ENCODE measurements around the gene EFNB2. TPM values are rescaled to one million over a fixed set of nuclear protein-coding genes. Genes with fewer than 3 reads are reported as not detected.
A peak's percentile ranks its signal among the peaks of the same experiment; 100 is the strongest.

Gene EFNB2
- total RNA-seq, 1 experiment from 2014 or later = 68.0 TPM

- DNase-seq = no peak
- ChIA-PET CTCF (no interaction called here), POLR2A (interaction anchor here (0.5 kb wide), 1 partner anchor 49 kb away, joined by 3 read pairs; no protein-coding TSS in a partner anchor)
- intact Hi-C loops (cut with micrococcal nuclease; ENCODE audit: unreplicated experiment) = no loop called here
- Mint-ChIP-seq H3K27ac (ENCODE audit: unreplicated experiment) (peak overlapping the region; percentile 48), H3K36me3 (ENCODE audit: insufficient read depth, unreplicated experiment) (peaks cover 84% of the 10 kb centered on the region), H3K9me3 (ENCODE audit: unreplicated experiment) (no peaks in the 10 kb centered on the region), H3K4me1 (ENCODE audit: low read depth, unreplicated experiment) (peaks cover 51% of the 10 kb centered on the region), H3K27me3 (ENCODE audit: insufficient read depth, unreplicated experiment) (no peaks in the 10 kb centered on the region), H3K4me3 (ENCODE audit: unreplicated experiment) (no peak overlapping the region)
- no peaks in the 10 kb centered on the region for H3K9me3 ChIP-seq
- TF ChIP-seq, protein P1, sequence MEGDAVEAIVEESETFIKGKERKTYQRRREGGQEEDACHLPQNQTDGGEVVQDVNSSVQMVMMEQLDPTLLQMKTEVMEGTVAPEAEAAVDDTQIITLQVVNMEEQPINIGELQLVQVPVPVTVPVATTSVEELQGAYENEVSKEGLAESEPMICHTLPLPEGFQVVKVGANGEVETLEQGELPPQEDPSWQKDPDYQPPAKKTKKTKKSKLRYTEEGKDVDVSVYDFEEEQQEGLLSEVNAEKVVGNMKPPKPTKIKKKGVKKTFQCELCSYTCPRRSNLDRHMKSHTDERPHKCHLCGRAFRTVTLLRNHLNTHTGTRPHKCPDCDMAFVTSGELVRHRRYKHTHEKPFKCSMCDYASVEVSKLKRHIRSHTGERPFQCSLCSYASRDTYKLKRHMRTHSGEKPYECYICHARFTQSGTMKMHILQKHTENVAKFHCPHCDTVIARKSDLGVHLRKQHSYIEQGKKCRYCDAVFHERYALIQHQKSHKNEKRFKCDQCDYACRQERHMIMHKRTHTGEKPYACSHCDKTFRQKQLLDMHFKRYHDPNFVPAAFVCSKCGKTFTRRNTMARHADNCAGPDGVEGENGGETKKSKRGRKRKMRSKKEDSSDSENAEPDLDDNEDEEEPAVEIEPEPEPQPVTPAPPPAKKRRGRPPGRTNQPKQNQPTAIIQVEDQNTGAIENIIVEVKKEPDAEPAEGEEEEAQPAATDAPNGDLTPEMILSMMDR (IDR thresholded peaks at IDR 0.05; ENCODE audit: insufficient read depth in 1 of 2, low read depth in 1 of 2, low read length in 1 of 2, severe bottlenecking in 1 of 2, unreplicated experiment in 1 of 2) = no peak
- no peak overlapping the region for H3K4me3 ChIP-seq (ENCODE audit: low read depth, low read length)
- no TSS peak for BruUV-seq (replicated peaks)
- peaks cover 38% of the 10 kb centered on the region for H3K4me1 ChIP-seq
- no peaks in the 10 kb centered on the region for H3K27me3 ChIP-seq (replicated peaks; ENCODE audit: control insufficient read depth, insufficient read depth, low read length)
- H3K36me3 ChIP-seq (ENCODE audit: control insufficient read depth, insufficient read depth, low read length) = peaks cover 3% of the 10 kb centered on the region
Measured at GRCh38 chr13:106522112-106522705, 13.3 kb downstream of the EFNB2 start.

GRCh38 chr13:106521095-106521799 is 14.2 kb downstream of the EFNB2 start:
- ChIA-PET POLR2A (interaction anchor here (0.5 to 0.6 kb wide), 2 partner anchors 12 to 48 kb away, joined by 3 read pairs; no protein-coding TSS in a partner anchor), CTCF (no interaction called here)
- Histone ChIP-seq H3K9me3 (no peaks in the 10 kb centered on the region), H3K4me1 (peaks cover 36% of the 10 kb centered on the region), H3K36me3 (ENCODE audit: control insufficient read depth, insufficient read depth, low read length) (peaks cover 3% of the 10 kb centered on the region), H3K4me3 (ENCODE audit: low read depth, low read length) (no peak overlapping the region), H3K27me3 (replicated peaks; ENCODE audit: control insufficient read depth, insufficient read depth, low read length) (no peaks in the 10 kb centered on the region)
- DNase-seq = no peak
- no peak overlapping the region for H3K4me3 Mint-ChIP-seq (ENCODE audit: unreplicated experiment)
- intact Hi-C loops (cut with micrococcal nuclease; ENCODE audit: unreplicated experiment) = no loop called here
- TF ChIP-seq, protein P1 (IDR thresholded peaks at IDR 0.05; ENCODE audit: insufficient read depth in 1 of 2, low read depth in 1 of 2, low read length in 1 of 2, severe bottlenecking in 1 of 2, unreplicated experiment in 1 of 2) = no peak
- no peaks in the 10 kb centered on the region for H3K27me3 Mint-ChIP-seq (ENCODE audit: insufficient read depth, unreplicated experiment)
- no TSS peak for BruUV-seq (replicated peaks)
- no peak overlapping the region for H3K27ac Mint-ChIP-seq (ENCODE audit: unreplicated experiment)
- H3K36me3 Mint-ChIP-seq (ENCODE audit: insufficient read depth, unreplicated experiment) = peaks cover 82% of the 10 kb centered on the region
- peaks cover 41% of the 10 kb centered on the region for H3K4me1 Mint-ChIP-seq (ENCODE audit: low read depth, unreplicated experiment)
- no peaks in the 10 kb centered on the region for H3K9me3 Mint-ChIP-seq (ENCODE audit: unreplicated experiment)

- Mint-ChIP-seq H3K27ac (ENCODE audit: unreplicated experiment) (peak overlapping the region; percentile 63), H3K36me3 (ENCODE audit: insufficient read depth, unreplicated experiment) (peaks cover 79% of the 10 kb centered on the region), H3K4me1 (ENCODE audit: low read depth, unreplicated experiment) (peaks cover 34% of the 10 kb centered on the region), H3K9me3 (ENCODE audit: unreplicated experiment) (no peaks in the 10 kb centered on the region), H3K27me3 (ENCODE audit: insufficient read depth, unreplicated experiment) (no peaks in the 10 kb centered on the region), H3K4me3 (ENCODE audit: unreplicated experiment) (peak overlapping the region; percentile 28)
- Histone ChIP-seq H3K9me3 (no peaks in the 10 kb centered on the region), H3K4me3 (ENCODE audit: low read depth, low read length) (no peak overlapping the region), H3K36me3 (ENCODE audit: control insufficient read depth, insufficient read depth, low read length) (peaks cover 3% of the 10 kb centered on the region), H3K27me3 (replicated peaks; ENCODE audit: control insufficient read depth, insufficient read depth, low read length) (no peaks in the 10 kb centered on the region), H3K4me1 (peaks cover 28% of the 10 kb centered on the region)
- TF ChIP-seq, protein P1 (IDR thresholded peaks at IDR 0.05; ENCODE audit: insufficient read depth in 1 of 2, low read depth in 1 of 2, low read length in 1 of 2, severe bottlenecking in 1 of 2, unreplicated experiment in 1 of 2) = peak in 1 of 2 experiments; percentile 24
- intact Hi-C loops (cut with micrococcal nuclease; ENCODE audit: unreplicated experiment) = no loop called here
- BruUV-seq (replicated peaks) = no TSS peak
- ChIA-PET POLR2A (no interaction called here), CTCF (no interaction called here)
- no peak for DNase-seq
Measured at GRCh38 chr13:106520251-106521054, 15.0 kb downstream of the EFNB2 start.

Measured in Caco-2 (cell line).